ENCODE data around the gene ALDH2. TPM values are rescaled to one million over a fixed set of nuclear protein-coding genes. Genes with fewer than 3 reads are reported as not detected.

The ALDH2 gene
- total and polyA plus RNA-seq, 12 donors, result 52.2 to 536 (median 338) TPM

DNA sequence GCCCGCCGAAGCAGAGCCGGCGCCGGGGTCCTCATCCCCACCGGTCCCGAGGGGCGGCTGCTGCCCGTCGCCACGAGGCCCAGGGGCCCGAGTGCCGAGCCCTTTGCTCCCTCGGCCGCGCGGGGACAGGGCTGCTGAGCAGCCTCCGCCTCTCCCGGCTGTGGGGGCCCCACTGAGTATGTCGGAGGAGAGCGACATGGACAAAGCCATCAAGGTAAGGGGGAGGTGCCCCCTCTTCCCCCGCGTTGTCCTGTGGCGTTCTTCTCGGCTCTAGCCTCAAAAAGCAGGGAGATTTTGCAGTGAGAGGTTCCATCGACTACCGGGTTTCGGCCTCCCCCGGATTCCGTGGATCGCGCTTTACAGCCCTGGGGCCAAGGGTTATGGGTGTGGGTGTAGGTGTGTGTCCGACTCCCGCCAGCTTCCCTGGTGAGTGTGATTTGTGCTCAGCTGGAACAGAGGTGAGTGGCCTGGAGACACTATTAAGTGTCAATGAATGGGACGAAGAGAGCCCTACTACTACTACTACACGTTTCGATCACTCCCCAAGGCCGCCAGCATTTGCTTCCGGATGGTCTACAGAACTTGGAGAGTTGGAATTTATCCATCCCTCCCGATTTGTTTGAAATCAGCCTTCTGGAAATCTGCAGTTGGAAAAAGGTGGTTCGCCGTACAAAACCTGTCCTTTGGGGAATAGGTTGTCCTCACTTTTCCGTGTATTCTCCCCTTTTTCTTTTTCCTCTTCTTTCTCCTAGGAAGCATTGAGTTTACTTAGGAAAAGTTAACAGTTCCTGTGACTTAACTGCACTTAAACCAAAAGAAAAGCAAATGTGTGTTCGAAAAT is 76.0 kb downstream of the ALDH2 start:
- Histone ChIP-seq H3K4me1 (replicated peaks in 1 of 2) (peaks cover 25 to 37% of the 10 kb centered on the region in 2 donors), H3K4me3 (peak overlapping the region; percentile 62 to 94 (median 72)), H3K27me3 (no peaks in the 10 kb centered on the region), H3K36me3 (replicated peaks in 1 of 2) (peaks cover 0 to 10% of the 10 kb centered on the region in 2 donors), H3K27ac (peak overlapping the region; percentile 38 to 99 (median 90)), H3K9me3 (replicated peaks in 1 of 3) (no peaks in the 10 kb centered on the region)
- WGBS, 4 donors, result 2 to 11% (median 3%) methylated on average over 12 to 44 of the region's 44 CpGs
- peak in 1 of 7 donors; percentile 21 for DNase-seq
- TF ChIP-seq CTCF (IDR thresholded peaks at IDR 0.05), result no peak
- no peak for TF ChIP-seq POLR2A (IDR thresholded peaks at IDR 0.05)
- intact Hi-C loops (cut with DNase I), result no loop called here

DNA sequence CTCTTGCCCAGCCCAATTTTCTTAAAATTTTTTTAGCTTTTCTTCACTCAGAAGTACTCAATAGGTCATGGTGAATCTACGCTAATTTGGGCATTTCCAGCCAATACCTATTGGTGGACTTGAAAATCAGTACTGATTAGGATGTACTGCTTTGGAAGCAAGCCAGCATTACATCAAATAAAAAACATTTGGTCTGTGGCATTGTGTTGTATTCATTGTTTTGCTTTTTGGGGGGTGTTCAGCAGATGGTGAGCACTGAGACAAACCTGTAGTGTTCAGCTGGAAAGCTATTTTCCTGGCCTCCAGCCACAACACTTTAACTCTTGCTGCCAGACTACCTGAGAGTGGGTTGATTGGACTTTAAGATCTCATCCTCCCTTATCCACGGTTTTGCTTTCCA is 79.3 kb downstream of the ALDH2 start:
- Histone ChIP-seq H3K9me3 (replicated peaks in 1 of 3) (no peaks in the 10 kb centered on the region), H3K4me3 (no peak overlapping the region), H3K27ac (no peak overlapping the region), H3K27me3 (no peaks in the 10 kb centered on the region), H3K36me3 (replicated peaks in 1 of 2) (no peaks in the 10 kb centered on the region), H3K4me1 (replicated peaks in 1 of 2) (peaks cover 15 to 24% of the 10 kb centered on the region in 2 donors)
- intact Hi-C loops (cut with DNase I), result no loop called here
- 75 to 85% (median 83%) methylated on average over 2 of the region's 2 CpGs for WGBS, 4 donors
- no peak for DNase-seq
- TF ChIP-seq CTCF (IDR thresholded peaks at IDR 0.05) (no peak), POLR2A (IDR thresholded peaks at IDR 0.05) (no peak)

DNA sequence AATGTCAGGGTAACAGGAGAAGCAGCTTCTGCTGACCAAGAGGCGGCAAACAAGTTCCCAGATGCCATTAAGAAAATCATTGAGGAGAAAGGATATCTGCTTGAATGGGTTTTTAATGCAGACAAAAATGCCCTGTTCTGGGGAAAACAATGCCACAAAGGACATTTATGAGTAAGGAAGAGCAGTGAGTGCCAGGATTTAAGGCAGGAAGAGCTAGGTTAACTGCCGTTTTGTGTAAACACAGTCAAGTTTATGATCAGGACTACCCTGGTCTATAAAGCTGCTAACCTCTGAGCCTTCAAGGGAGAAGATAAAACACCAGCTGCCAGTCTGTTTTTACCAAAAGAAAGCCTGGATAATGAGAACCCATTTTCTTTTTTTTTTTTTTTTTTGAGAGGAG is 83.8 kb downstream of the ALDH2 start:
- no peak overlapping the region for H3K27ac ChIP-seq
- no peaks in the 10 kb centered on the region for H3K27me3 ChIP-seq
- H3K36me3 ChIP-seq (replicated peaks in 1 of 2), result no peaks in the 10 kb centered on the region
- 89 to 97% (median 94%) methylated on average over 2 of the region's 2 CpGs for WGBS, 4 donors
- H3K4me3 ChIP-seq, result no peak overlapping the region
- intact Hi-C loops (cut with DNase I), result no loop called here
- no peaks in the 10 kb centered on the region for H3K4me1 ChIP-seq (replicated peaks in 1 of 2)
- no peak for DNase-seq
- TF ChIP-seq POLR2A (IDR thresholded peaks at IDR 0.05) (no peak), CTCF (IDR thresholded peaks at IDR 0.05) (no peak)
- H3K9me3 ChIP-seq (replicated peaks in 1 of 3), result no peaks in the 10 kb centered on the region

- no peak for DNase-seq
- WGBS, 4 donors, result 95 to 100% (median 98%) methylated on average over 2 of the region's 2 CpGs
Observed at GRCh38 chr12:111858186-111858585, 91.5 kb downstream of the ALDH2 start.

More at GRCh38 chr12:111858186-111858585, 91.5 kb downstream of the ALDH2 start:
- TF ChIP-seq POLR2A (IDR thresholded peaks at IDR 0.05) (no peak), CTCF (IDR thresholded peaks at IDR 0.05) (no peak)
- Histone ChIP-seq H3K4me3 (no peak overlapping the region), H3K36me3 (replicated peaks in 1 of 2) (no peaks in the 10 kb centered on the region), H3K9me3 (replicated peaks in 1 of 3) (no peaks in the 10 kb centered on the region), H3K4me1 (replicated peaks in 1 of 2) (no peaks in the 10 kb centered on the region), H3K27ac (no peak overlapping the region), H3K27me3 (no peaks in the 10 kb centered on the region)
- intact Hi-C loops (cut with DNase I), result no loop called here

Measured in adrenal gland (tissue), 12 donors.